DMS79 (cell line): ENCODE data around the gene ZNF574.
"Not testable (repeated sequence)": the region's sequence is repeated elsewhere in the genome, so short reads cannot be mapped to it uniquely, and the experiment has no call there.

Experiments
- DNase-seq: peaks from one replicate; lab custom pipeline; 2025; lab: John Stamatoyannopoulos, UW

ZNF574 gene

GRCh38 chr19:42075616-42076379 is at the start of gene ZNF574:
Gene ZNF574 (plus strand): TSS chr19:42076166. CDS start chr19:42078607, 2,441 bp downstream.
- peak; percentile 99 for DNase-seq

DNA sequence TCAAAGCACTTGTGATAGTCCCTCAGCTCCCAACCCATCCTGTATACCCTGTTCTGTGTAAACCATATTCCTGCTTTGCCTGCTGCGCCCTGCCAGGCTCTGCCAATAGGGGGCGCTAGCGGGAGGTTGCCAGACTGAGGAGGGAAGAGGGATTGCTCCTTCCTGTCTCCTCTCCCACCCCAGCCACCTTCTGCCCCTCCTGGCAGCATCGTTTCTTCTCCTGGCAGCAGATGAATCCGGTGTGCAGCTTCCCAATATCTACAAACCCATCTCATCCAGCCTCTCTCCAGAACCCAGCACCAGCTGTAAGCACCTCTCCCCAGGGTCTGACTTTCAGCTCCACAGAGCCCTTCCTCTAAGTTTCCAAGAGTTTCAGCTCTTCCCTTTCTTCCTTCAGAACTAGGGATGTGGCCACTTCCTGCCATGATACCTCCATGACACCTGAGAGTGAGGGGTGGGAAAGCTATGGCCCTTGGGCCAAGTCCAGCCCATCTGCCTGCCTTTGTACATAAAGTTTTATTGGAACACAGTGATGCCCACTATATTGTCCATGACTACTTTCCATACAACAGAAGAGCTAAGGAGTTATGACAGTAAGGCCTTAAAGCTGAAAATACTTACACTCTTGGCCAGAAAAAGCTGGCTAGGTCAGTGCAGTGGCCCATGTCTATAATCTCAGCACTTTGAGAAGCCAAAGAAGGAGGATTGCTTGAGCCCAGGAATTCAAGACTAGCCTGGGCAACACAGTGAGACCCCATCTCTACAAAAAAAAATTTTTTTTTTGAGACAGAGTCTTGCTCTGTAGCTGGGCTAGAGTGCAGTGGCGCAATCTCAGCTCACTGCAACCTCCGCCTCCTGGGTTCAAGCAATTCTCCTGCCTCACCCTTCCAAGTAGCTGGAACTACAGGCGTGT is 47.4 kb upstream of the ZNF574 start:
- no peak for DNase-seq

DNA sequence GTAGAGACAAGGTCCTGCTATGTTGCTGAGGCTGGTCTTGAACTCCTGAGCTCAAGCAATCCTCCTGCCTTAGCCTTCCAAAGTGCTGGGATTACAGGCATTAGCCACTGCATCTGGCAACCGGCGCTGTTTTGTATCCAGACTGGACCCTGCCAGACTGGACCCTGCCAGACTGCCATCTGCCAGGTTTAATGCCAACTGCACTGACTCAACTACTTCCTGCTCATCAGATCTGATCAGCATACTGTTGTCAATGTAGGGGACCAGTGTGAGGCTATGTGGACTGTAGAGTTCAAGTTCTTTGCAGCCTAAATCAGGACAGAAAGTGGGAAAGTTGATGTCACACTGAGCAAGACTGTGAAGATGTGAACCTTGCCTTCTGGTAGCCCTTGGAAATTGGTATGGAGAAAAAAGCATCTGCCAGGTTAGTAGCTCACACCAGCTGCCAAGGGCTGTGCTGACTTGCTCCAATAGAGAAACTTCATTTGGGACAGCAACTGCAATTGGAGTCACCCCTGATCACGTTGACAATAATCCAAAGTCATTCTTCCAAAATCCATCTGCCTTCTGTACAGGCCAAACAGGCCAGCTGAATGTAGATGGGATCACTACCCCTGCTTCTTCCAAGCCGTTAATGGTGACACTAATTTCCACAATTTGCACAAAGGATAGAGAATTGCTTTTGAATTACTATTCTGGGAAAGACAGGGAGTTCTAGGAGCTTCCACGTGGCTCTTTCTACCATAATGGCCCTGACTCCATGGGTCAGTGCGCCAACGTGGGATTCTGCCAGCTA is 45.1 kb upstream of the ZNF574 start:
- DNase-seq = no peak

DNA sequence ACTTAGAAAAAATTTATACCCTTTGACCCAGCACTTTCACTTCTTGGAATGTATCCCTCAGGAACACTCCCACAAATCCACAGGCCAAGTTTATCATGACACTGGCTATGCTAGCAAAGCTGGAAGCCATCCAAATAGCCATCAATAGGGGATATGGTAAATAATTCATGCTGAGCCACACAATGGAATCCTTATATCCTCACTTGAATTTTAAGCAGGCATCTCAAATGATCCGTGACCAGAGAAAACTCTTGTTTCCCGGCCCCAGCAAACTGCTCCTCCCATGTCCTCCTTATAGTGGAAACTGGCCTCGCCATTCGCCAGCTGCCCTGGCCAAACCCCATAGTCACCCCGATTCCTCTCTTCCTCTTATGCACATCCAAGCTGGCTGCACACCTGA is 43.5 kb upstream of the ZNF574 start:
- DNase-seq = peak; percentile 96

- DNase-seq = no peak
Measured at GRCh38 chr19:42033413-42033812, 42.6 kb upstream of the ZNF574 start.

- DNase-seq = not testable (repeated sequence)
Measured at GRCh38 chr19:42034640-42035391, 41.1 kb upstream of the ZNF574 start.

GRCh38 chr19:42037649-42038048 is 38.3 kb upstream of the ZNF574 start:
- DNase-seq = no peak

- DNase-seq = peak; percentile 79
Measured at GRCh38 chr19:42038666-42039065, 37.3 kb upstream of the ZNF574 start.

DNA sequence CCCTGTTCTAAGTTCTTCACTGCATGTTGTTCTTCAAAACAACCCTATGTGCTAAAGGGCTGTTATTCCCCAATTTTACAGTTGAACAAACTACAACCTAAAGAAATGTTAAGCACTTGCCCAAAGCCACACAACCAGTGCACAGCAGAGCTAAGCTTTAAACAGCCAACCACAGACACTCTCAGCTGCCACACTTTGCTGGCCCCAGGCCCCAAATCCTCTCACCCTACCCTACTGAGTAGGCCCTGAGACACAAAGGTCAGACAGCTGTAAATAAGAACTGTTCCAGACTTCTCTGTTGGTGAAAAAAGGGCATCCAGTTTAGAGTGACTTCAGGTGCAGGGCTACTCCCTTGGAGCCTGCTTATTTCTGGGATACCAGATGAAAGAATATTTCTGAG is 35.9 kb upstream of the ZNF574 start:
- no peak for DNase-seq

DNA sequence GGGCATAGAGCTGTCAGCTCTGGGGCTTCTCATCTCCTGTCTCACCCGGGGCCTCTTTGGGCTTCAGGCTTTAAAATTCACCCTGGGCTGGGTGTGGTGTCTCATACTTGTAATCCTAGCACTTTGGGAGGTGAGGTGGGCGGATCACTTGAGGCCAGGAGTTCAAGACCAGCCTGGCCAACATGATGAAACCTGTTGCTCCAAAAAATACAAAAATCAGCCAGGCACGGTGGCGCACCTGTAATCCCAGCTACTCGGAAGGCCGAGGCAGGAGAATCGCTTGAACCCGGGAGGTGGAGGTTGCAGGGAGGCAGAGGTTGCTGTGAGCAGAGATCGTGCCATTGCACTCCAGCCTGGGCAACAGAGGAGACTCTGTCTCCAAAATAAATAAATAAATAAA is 35.5 kb upstream of the ZNF574 start:
- DNase-seq = not testable (repeated sequence)

GRCh38 chr19:42042455-42043170 is 33.4 kb upstream of the ZNF574 start:
- DNase-seq = no peak

GRCh38 chr19:42045575-42045974 is 30.4 kb upstream of the ZNF574 start:
- no peak for DNase-seq

GRCh38 chr19:42048992-42049391 is 27.0 kb upstream of the ZNF574 start:
- DNase-seq = peak; percentile 21

GRCh38 chr19:42051166-42052115 is 24.5 kb upstream of the ZNF574 start:
- no peak for DNase-seq

DNA sequence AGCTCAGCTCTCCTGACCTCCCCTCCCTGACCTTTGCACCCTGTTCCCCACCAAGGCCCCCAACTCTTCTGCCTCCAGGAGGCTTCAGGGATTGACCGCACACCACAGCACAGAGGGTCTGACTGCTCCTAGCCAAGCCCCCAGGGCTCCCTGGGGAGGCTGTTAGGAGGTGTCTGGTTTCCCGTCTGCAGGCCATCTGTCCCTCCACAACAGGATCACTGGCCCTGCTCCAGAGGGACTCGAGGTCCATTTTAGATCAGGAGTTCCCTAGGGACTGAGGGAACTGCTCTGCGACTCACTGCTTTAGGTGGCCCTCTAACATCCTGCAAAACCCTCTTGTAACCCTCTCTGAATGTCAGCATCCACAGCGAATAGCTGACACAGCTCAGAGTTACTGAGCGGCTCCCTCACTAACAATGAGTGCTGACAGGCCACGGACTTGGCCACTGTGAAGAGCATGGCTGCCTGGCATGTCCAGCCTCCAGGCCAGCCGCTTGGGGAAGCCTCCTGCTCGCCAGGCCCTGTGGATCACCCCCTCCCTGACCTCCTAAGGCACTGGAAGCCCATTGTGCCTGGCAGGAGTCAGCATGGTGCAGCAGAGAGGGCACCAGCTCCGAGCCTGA is 23.6 kb upstream of the ZNF574 start:
- DNase-seq = peak; percentile 47

DNA sequence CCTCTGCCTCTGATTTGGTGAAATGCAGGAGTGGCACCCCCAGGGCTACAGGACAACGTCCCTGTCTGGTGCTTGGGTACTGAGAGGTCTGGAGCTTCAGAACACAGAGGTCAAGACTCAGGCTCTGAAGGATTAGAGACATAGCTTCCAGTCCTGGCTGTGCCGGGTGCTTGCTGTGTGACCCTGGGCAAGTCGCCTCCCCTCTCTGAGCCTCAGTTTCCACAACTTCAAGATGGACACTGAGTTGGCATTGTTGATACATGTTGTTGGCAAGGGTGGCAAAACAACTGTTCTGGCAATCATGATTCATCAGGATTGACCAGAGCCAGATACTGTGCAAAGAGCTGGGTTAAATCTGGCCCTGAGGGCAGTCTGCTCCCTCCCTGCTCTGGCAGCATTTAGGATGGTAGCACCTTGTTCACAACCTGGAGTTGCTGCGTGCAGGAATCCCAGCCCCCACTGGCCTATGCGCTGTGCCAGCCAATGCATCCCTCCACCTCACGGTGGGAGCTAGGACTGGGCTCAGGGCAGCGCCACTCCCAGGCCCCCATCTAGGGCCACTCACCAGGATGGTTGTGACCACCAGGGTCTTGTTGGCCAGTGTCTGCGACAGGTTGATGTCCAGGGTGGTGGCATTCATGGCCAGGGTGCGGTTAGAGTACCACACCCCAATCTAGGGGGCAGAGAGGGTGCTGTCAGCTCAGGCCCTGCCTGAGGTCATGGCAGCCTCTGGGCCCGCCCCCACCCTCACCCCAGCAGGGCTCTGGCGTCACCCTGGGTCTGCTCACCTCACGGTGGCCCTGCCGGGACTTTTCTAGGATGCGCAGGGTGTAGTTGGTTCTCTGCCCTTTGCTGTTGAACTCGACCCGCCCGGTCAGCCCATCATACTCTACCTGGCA is 22.7 kb upstream of the ZNF574 start:
- DNase-seq = no peak

- no peak for DNase-seq
Measured at GRCh38 chr19:42054205-42054604, 21.8 kb upstream of the ZNF574 start.

GRCh38 chr19:42057846-42058245 is 18.1 kb upstream of the ZNF574 start:
- DNase-seq = no peak
